K562 (cell line): Measurements from ENCODE around the gene KLK3. TPM values are rescaled to one million over a fixed set of nuclear protein-coding genes. Genes with fewer than 3 reads are reported as not detected.

Experiments used
- ARNT ChIP-seq, 2 experiments: fragments of 450-650 bp; IDR thresholded peaks; 2 replicates each; pipeline ENCODE4 v1.6.1; 2016; ENCODE audit warnings: mild to moderate bottlenecking in 1 of 2
- BHLHE40 ChIP-seq: IDR thresholded peaks from 2 replicates; pipeline ENCODE4 v1.6.1; 2011; ENCODE audit warnings: low read length, improper control_type of control experiment
- CBFA2T2 ChIP-seq: fragments of 450-650 bp; conservative IDR thresholded peaks from 2 replicates; pipeline ENCODE4 v1.6.1; 2017; ENCODE audit warnings: mild to moderate bottlenecking
- CBX3 ChIP-seq, 2 experiments: IDR thresholded peaks; 1 replicate in 1 of 2; 2 replicates in 1 of 2; pipeline ENCODE4 v1.6.1; 2012; ENCODE audit warnings: inconsistent platforms in 2 of 2, low read length in 2 of 2, borderline replicate concordance in 1 of 2, control low read depth in 1 of 2
- CC2D1A ChIP-seq: fragments of 450-650 bp; IDR thresholded peaks from 2 replicates; pipeline ENCODE4 v1.6.1; 2017; ENCODE audit warnings: mild to moderate bottlenecking
- CTBP1 ChIP-seq: fragments of 450-650 bp; IDR thresholded peaks from 2 replicates; pipeline ENCODE4 v1.6.1; 2016; ENCODE audit warnings: borderline replicate concordance
- CXXC5 ChIP-seq: fragments of 250-450 bp; sonication (Bioruptor Pico); IDR thresholded peaks from 2 replicates; pipeline ENCODE4 v1.8.0; 2022; ENCODE audit warnings: inconsistent platforms, mild to moderate bottlenecking, moderate library complexity
- MAFG ChIP-seq: fragments of 450-650 bp; conservative IDR thresholded peaks from 2 replicates; pipeline ENCODE4 v1.6.1; 2016; ENCODE audit warnings: missing genetic modification characterization, missing compliant biosample characterization
- MAX ChIP-seq: sonication (generic); formaldehyde crosslinking; IDR thresholded peaks from 2 replicates; pipeline ENCODE4 v1.9.0; 2022; ENCODE audit warnings: mild to moderate bottlenecking, missing genetic modification reagents
- MAZ ChIP-seq, 2 experiments: fragments of 450-650 bp in 1 of 2; sonication (generic) in 1 of 2; formaldehyde crosslinking; IDR thresholded peaks in 1 of 2; conservative IDR thresholded peaks in 1 of 2; 2 replicates each; pipeline versions ENCODE4 v1.4.0 to v1.5.0; 2020; ENCODE audit warnings: mild to moderate bottlenecking in 1 of 2, missing genetic modification reagents in 1 of 2
- MEIS2 ChIP-seq: fragments of 450-650 bp; IDR thresholded peaks from 2 replicates; pipeline ENCODE4 v1.6.1; 2014; ENCODE audit warnings: mild to moderate bottlenecking; ENCODE audit not compliant: partially characterized antibody
- MTA2 ChIP-seq: fragments of 450-650 bp; IDR thresholded peaks from 2 replicates; pipeline ENCODE4 v1.6.1; 2016; ENCODE audit warnings: low read depth
- MTA3 ChIP-seq: fragments of 450-650 bp; formaldehyde crosslinking; IDR thresholded peaks from 2 replicates; pipeline ENCODE4 v1.6.1; 2017; ENCODE audit warnings: mild to moderate bottlenecking, borderline replicate concordance
- MYC ChIP-seq, 2 experiments: fragments of 250-450 bp in 1 of 2; sonication (Bioruptor Pico) in 1 of 2; IDR thresholded peaks; 2 replicates each; pipeline versions ENCODE4 v1.5.1 to v1.6.1; 2012 to 2021; ENCODE audit warnings: low read depth in 2 of 2, borderline replicate concordance in 1 of 2, improper control_type of control experiment in 1 of 2, low read length in 1 of 2, mild to moderate bottlenecking in 1 of 2, moderate library complexity in 1 of 2
- NEUROD1 ChIP-seq: fragments of 150-350 bp; IDR thresholded peaks from 2 replicates; pipeline ENCODE4 v1.6.1; 2014; ENCODE audit warnings: borderline replicate concordance, low read length, low read depth; ENCODE audit not compliant: partially characterized antibody
- PRPF4 ChIP-seq: fragments of 200-400 bp; formaldehyde crosslinking; IDR thresholded peaks from one replicate; pipeline ENCODE4 v1.6.1; 2017; ENCODE audit warnings: low read length, low read depth, mild to moderate bottlenecking; ENCODE audit not compliant: insufficient read depth, poor library complexity, severe bottlenecking
- SNIP1 ChIP-seq: fragments of 450-650 bp; IDR thresholded peaks from 2 replicates; pipeline ENCODE4 v1.7.1; 2017; ENCODE audit warnings: low read depth, mild to moderate bottlenecking
- TCF3 ChIP-seq: sonication (generic); formaldehyde crosslinking; IDR thresholded peaks from 2 replicates; pipeline ENCODE4 v1.4.0; 2020; ENCODE audit warnings: mild to moderate bottlenecking, missing genetic modification reagents
- TFAM ChIP-seq: fragments of 250-450 bp; sonication (Bioruptor Pico); conservative IDR thresholded peaks from 2 replicates; pipeline ENCODE4 v1.5.0; 2021; ENCODE audit warnings: mild to moderate bottlenecking, moderate library complexity
- THRAP3 ChIP-seq: fragments of 450-650 bp; IDR thresholded peaks from 2 replicates; pipeline ENCODE4 v1.6.1; 2016; ENCODE audit warnings: mild to moderate bottlenecking, inconsistent platforms, borderline replicate concordance
- USF2 ChIP-seq: sonication (generic); formaldehyde crosslinking; IDR thresholded peaks from 2 replicates; pipeline ENCODE4 v1.5.0; 2020; ENCODE audit warnings: missing genetic modification reagents
- ZC3H4 ChIP-seq: sonication (generic); formaldehyde crosslinking; IDR thresholded peaks from 2 replicates; pipeline ENCODE4 v1.9.0; 2021; ENCODE audit warnings: missing genetic modification reagents, borderline replicate concordance
- ZNF133 ChIP-seq: fragments of 250-450 bp; sonication (Bioruptor Pico); IDR thresholded peaks from 2 replicates; pipeline ENCODE4 v1.4.0; 2020; ENCODE audit warnings: mild to moderate bottlenecking
- ZNF165 ChIP-seq: fragments of 250-450 bp; sonication (Bioruptor Pico); IDR thresholded peaks from 2 replicates; pipeline ENCODE4 v1.4.0; 2020; ENCODE audit warnings: borderline replicate concordance
- ZNF695 ChIP-seq: fragments of 450-650 bp; formaldehyde crosslinking; IDR thresholded peaks from 2 replicates; pipeline ENCODE4 v1.4.0; 2020; ENCODE audit warnings: mild to moderate bottlenecking, moderate library complexity
- ZNF707 ChIP-seq: fragments of 250-450 bp; sonication (Bioruptor Pico); conservative IDR thresholded peaks from 2 replicates; pipeline ENCODE4 v1.8.0; 2022; ENCODE audit warnings: inconsistent platforms, mild to moderate bottlenecking, moderate library complexity
- polyA plus RNA-seq, 8 experiments: library from polyadenylated mRNA; depleted of rRNA in 4 of 8; stranded (reverse) in 5 of 8; unstranded in 3 of 8; fragments of >200 nt; fragmentation: Nextera tagmentation in 2 of 8; fragmentation: Illumina TruSeq in 1 of 8; extraction: Ambion mirVana in 2 of 8; extraction: Trizol in 1 of 8; gene quantifications; 2 replicates each; pipeline versions ENCODE4 v1.2.1 to v1.2.3, GENCODE V29; 2011 to 2014; ENCODE audit warnings: inconsistent platforms in 1 of 8, missing spikeins in 1 of 8
- total RNA-seq, 7 experiments: library from RNA; depleted of rRNA in 6 of 7; stranded (reverse); fragments of >200 nt in 6 of 7; fragmentation: Illumina TruSeq in 2 of 7; extraction: Trizol in 2 of 7; gene quantifications; 2 replicates each; pipeline versions ENCODE4 v1.2.1 to v1.2.3, GENCODE V29; 2011 to 2021; ENCODE audit warnings: low replicate concordance in 1 of 7
- TF ChIP-seq, protein P1 (sequence below): fragments of 450-650 bp; IDR thresholded peaks from 2 replicates; pipeline ENCODE4 v1.6.1; 2016; ENCODE audit warnings: borderline replicate concordance
- TF ChIP-seq, protein P2 (sequence below): fragments of 250-450 bp; sonication (Bioruptor Pico); IDR thresholded peaks from 2 replicates; pipeline ENCODE4 v1.8.0; 2021; ENCODE audit warnings: moderate library complexity, mild to moderate bottlenecking, inconsistent platforms

Gene KLK3
- total and polyA plus RNA-seq, 9 of the 15 experiments (the other 6 are each of a cell fraction or from before 2014, with no cell fraction given) = not detected

GRCh38 chr19:50878851-50879250 is 24.1 kb downstream of the KLK3 start (continued):
- TF ChIP-seq MAX (CRISPR knock-in tag) = 0 out of 2 replicates have a peak, but pooled peaks have one; percentile 23
- no peak for TF ChIP-seq ARNT (IDR thresholded peaks at IDR 0.05)
- TF ChIP-seq CC2D1A = no peak
- TF ChIP-seq MAFG (tag) = peak; percentile 35
- no peak for TF ChIP-seq ZNF707
- TF ChIP-seq ZC3H4 (CRISPR knock-in tag) = no peak
- TF ChIP-seq USF2 = no peak
- no peak for TF ChIP-seq CXXC5
- TF ChIP-seq ZNF695 (CRISPR knock-in tag) = no peak
- TF ChIP-seq CBFA2T2 = peak; percentile 71
- peak; percentile 56; the same call in 1 of the 2 replicates for TF ChIP-seq BHLHE40
- TF ChIP-seq, protein P1, sequence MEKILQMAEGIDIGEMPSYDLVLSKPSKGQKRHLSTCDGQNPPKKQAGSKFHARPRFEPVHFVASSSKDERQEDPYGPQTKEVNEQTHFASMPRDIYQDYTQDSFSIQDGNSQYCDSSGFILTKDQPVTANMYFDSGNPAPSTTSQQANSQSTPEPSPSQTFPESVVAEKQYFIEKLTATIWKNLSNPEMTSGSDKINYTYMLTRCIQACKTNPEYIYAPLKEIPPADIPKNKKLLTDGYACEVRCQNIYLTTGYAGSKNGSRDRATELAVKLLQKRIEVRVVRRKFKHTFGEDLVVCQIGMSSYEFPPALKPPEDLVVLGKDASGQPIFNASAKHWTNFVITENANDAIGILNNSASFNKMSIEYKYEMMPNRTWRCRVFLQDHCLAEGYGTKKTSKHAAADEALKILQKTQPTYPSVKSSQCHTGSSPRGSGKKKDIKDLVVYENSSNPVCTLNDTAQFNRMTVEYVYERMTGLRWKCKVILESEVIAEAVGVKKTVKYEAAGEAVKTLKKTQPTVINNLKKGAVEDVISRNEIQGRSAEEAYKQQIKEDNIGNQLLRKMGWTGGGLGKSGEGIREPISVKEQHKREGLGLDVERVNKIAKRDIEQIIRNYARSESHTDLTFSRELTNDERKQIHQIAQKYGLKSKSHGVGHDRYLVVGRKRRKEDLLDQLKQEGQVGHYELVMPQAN = no peak
- no peak for TF ChIP-seq PRPF4
- TF ChIP-seq ZNF133 = no peak
- TF ChIP-seq CTBP1 = peak; percentile 64
- peak; percentile 73 for TF ChIP-seq MTA2
- TF ChIP-seq, protein P2, sequence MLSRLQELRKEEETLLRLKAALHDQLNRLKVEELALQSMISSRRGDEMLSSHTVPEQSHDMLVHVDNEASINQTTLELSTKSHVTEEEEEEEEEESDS (CRISPR knock-in tag) = no peak
- no peak for TF ChIP-seq THRAP3
- TF ChIP-seq MAZ (CRISPR knock-in tag; conservative IDR thresholded peaks at IDR 0.05 in 1 of 2, IDR thresholded peaks at IDR 0.05 in 1 of 2) = peak in 1 of 2 experiments; percentile 59; a peak in 1 of 4 replicates
- TF ChIP-seq CBX3 (IDR thresholded peaks at IDR 0.05; ENCODE audit: borderline replicate concordance in 1 of 2, low read length in 2 of 2) = 0 out of 3 replicates have a peak, but pooled peaks of 1 of the 2 experiments have one; percentile 13
- TF ChIP-seq TCF3 (CRISPR knock-in tag) = peak; percentile 87
- TF ChIP-seq TFAM = no peak
- TF ChIP-seq ZNF165 = no peak
- TF ChIP-seq NEUROD1 = peak; percentile 60
- TF ChIP-seq MEIS2 = peak; percentile 76
- peak; percentile 44; the same call in 1 of the 2 replicates for TF ChIP-seq MYC (IDR thresholded peaks at IDR 0.05; ENCODE audit: low read depth, low read length)
- TF ChIP-seq MYC (CRISPR knock-in tag; IDR thresholded peaks at IDR 0.05; ENCODE audit: borderline replicate concordance, low read depth) = no peak
- TF ChIP-seq SNIP1 = no peak
- TF ChIP-seq MTA3 = peak; percentile 66
